GM12878 (cell line): ENCODE data around the gene ERVK3-1. TPM values are rescaled to one million over a fixed set of nuclear protein-coding genes. Genes with fewer than 3 reads are reported as not detected.

Source experiments
- BCL11A ChIP-seq: IDR thresholded peaks from 2 replicates; pipeline ENCODE4 v1.6.1; 2011; ENCODE audit warnings: low read depth, low read length
- BHLHE40 ChIP-seq, 2 experiments: fragments of 450-650 bp in 1 of 2; IDR thresholded peaks; 2 replicates each; pipeline ENCODE4 v1.6.1; 2011 to 2017; ENCODE audit warnings: low read depth in 2 of 2, borderline replicate concordance in 1 of 2, improper control_type of control experiment in 1 of 2, low read length in 1 of 2, mild to moderate bottlenecking in 1 of 2
- BMI1 ChIP-seq: fragments of 450-650 bp; IDR thresholded peaks from 2 replicates; pipeline ENCODE4 v1.6.1; 2016; ENCODE audit warnings: mild to moderate bottlenecking, moderate library complexity, borderline replicate concordance
- CBFB ChIP-seq: IDR thresholded peaks from 2 replicates; pipeline ENCODE4 v1.6.1; 2016; ENCODE audit warnings: antibody characterized with exemption, low read depth
- DPF2 ChIP-seq: fragments of 450-650 bp; IDR thresholded peaks from 2 replicates; pipeline ENCODE4 v1.6.1; 2017; ENCODE audit warnings: mild to moderate bottlenecking
- EGR1 ChIP-seq, 2 experiments: IDR thresholded peaks; 1 replicate in 1 of 2; 2 replicates in 1 of 2; pipeline ENCODE4 v1.6.1; 2011 to 2012; ENCODE audit warnings: low read depth in 2 of 2, low read length in 2 of 2, borderline replicate concordance in 1 of 2, mild to moderate bottlenecking in 1 of 2, moderate library complexity in 1 of 2
- EP300 ChIP-seq, 2 experiments: fragments of 150-350 bp in 1 of 2; IDR thresholded peaks; 2 replicates each; pipeline ENCODE4 v1.6.1; 2011 to 2012; ENCODE audit warnings: low read depth in 2 of 2, low read length in 2 of 2, borderline replicate concordance in 1 of 2, improper control_type of control experiment in 1 of 2, inconsistent platforms in 1 of 2; ENCODE audit not compliant: control insufficient read depth in 1 of 2
- FOXK2 ChIP-seq: fragments of 450-650 bp; IDR thresholded peaks from 2 replicates; pipeline ENCODE4 v1.6.1; 2017; ENCODE audit warnings: mild to moderate bottlenecking, moderate library complexity
- GABPA ChIP-seq: IDR thresholded peaks from 2 replicates; pipeline ENCODE4 v1.6.1; 2014; ENCODE audit warnings: antibody characterized with exemption, low read depth, mild to moderate bottlenecking, inconsistent platforms
- HDAC2 ChIP-seq: fragments of 200-600 bp; sonication (generic); IDR thresholded peaks from 2 replicates; pipeline ENCODE4 v1.6.1; 2017
- IKZF1 ChIP-seq: fragments of 450-650 bp; conservative IDR thresholded peaks from 2 replicates; pipeline ENCODE4 v1.6.1; 2017; ENCODE audit warnings: antibody characterized with exemption, mild to moderate bottlenecking
- KAT2A ChIP-seq: conservative IDR thresholded peaks from 2 replicates; pipeline ENCODE4 v1.6.1; 2011; ENCODE audit warnings: low read depth, low read length; ENCODE audit not compliant: control insufficient read depth
- MEF2B ChIP-seq: fragments of 450-650 bp; IDR thresholded peaks from 2 replicates; pipeline ENCODE4 v1.6.1; 2018; ENCODE audit warnings: mild to moderate bottlenecking, moderate library complexity; ENCODE audit not compliant: partially characterized antibody, poor library complexity, severe bottlenecking
- MYB ChIP-seq: fragments of 150-350 bp; IDR thresholded peaks from 2 replicates; pipeline ENCODE4 v1.6.1; 2014; ENCODE audit warnings: mild to moderate bottlenecking, low read depth, low read length, borderline replicate concordance
- MYC ChIP-seq: IDR thresholded peaks from 2 replicates; pipeline ENCODE4 v1.6.1; 2011; ENCODE audit warnings: mild to moderate bottlenecking, low read length, moderate library complexity, inconsistent platforms; ENCODE audit not compliant: insufficient read depth, insufficient replicate concordance, insufficient read length, severe bottlenecking
- NFXL1 ChIP-seq: fragments of 450-650 bp; IDR thresholded peaks from 2 replicates; pipeline ENCODE4 v1.6.1; 2017; ENCODE audit warnings: antibody characterized with exemption, mild to moderate bottlenecking, borderline replicate concordance
- NKRF ChIP-seq: fragments of 450-650 bp; conservative IDR thresholded peaks from 2 replicates; pipeline ENCODE4 v1.6.1; 2017; ENCODE audit warnings: mild to moderate bottlenecking, moderate library complexity
- PML ChIP-seq: IDR thresholded peaks from 2 replicates; pipeline ENCODE4 v1.6.1; 2012; ENCODE audit warnings: low read length, inconsistent platforms
- POLR2A ChIP-seq: IDR thresholded peaks from 2 replicates; pipeline ENCODE4 v1.6.1; 2011; ENCODE audit warnings: low read depth, mild to moderate bottlenecking, low read length
- RB1 ChIP-seq: fragments of 450-650 bp; formaldehyde crosslinking; IDR thresholded peaks from 2 replicates; pipeline ENCODE4 v1.6.1; 2017; ENCODE audit warnings: mild to moderate bottlenecking, borderline replicate concordance
- RBBP5 ChIP-seq: fragments of 200-600 bp; sonication (generic); conservative IDR thresholded peaks from 2 replicates; pipeline ENCODE4 v1.6.1; 2016
- RFX5 ChIP-seq: IDR thresholded peaks from 2 replicates; pipeline ENCODE4 v1.6.1; 2011; ENCODE audit warnings: low read depth, low read length, improper control_type of control experiment
- SIX5 ChIP-seq: IDR thresholded peaks from 2 replicates; pipeline ENCODE4 v1.6.1; 2011; ENCODE audit warnings: mild to moderate bottlenecking, low read depth, low read length, moderate library complexity; ENCODE audit not compliant: severe bottlenecking
- SREBF1 ChIP-seq: IDR thresholded peaks from 2 replicates; pipeline ENCODE4 v1.6.1; 2012; ENCODE audit warnings: mild to moderate bottlenecking, low read length
- STAT1 ChIP-seq: fragments of 450-650 bp; conservative IDR thresholded peaks from 2 replicates; pipeline ENCODE4 v1.6.1; 2014; ENCODE audit warnings: antibody characterized with exemption, mild to moderate bottlenecking
- TCF12 ChIP-seq: IDR thresholded peaks from 2 replicates; pipeline ENCODE4 v1.6.1; 2011; ENCODE audit warnings: low read depth, mild to moderate bottlenecking, low read length
- YBX1 ChIP-seq: fragments of 450-650 bp; IDR thresholded peaks from 2 replicates; pipeline ENCODE4 v1.6.1; 2016; ENCODE audit warnings: antibody characterized with exemption
- polyA plus RNA-seq, 11 experiments: library from polyadenylated mRNA; depleted of rRNA in 4 of 11; unstranded in 6 of 11; stranded (reverse) in 5 of 11; fragments of >200 nt; fragmentation: Nextera tagmentation in 4 of 11; fragmentation: Illumina TruSeq in 1 of 11; extraction: Ambion mirVana in 4 of 11; extraction: Trizol in 1 of 11; gene quantifications; 1 replicate in 1 of 11; 2 replicates in 10 of 11; pipeline versions ENCODE4 v1.2.1 to v1.2.3, GENCODE V29; 2011 to 2016; ENCODE audit warnings: inconsistent platforms in 2 of 11, missing spikeins in 2 of 11, low read depth in 1 of 11
- total RNA-seq, 4 experiments: library from RNA; depleted of rRNA in 3 of 4; stranded (reverse); fragments of >200 nt in 3 of 4; fragmentation: Illumina TruSeq in 1 of 4; extraction: Trizol in 1 of 4; gene quantifications; 2 replicates each; pipeline versions ENCODE4 v1.2.1 to v1.2.3, GENCODE V29; 2013 to 2021
- TF ChIP-seq, protein P1 (sequence below): IDR thresholded peaks from 2 replicates; pipeline ENCODE4 v1.6.1; 2011; ENCODE audit warnings: low read depth, mild to moderate bottlenecking, low read length, moderate library complexity, borderline replicate concordance; ENCODE audit errors: extremely low read depth

Gene ERVK3-1
- total and polyA plus RNA-seq, 10 of the 15 experiments (the other 5 are each of a cell fraction or from before 2014, with no cell fraction given) = 59.3 to 172 (median 95.8) TPM

DNA sequence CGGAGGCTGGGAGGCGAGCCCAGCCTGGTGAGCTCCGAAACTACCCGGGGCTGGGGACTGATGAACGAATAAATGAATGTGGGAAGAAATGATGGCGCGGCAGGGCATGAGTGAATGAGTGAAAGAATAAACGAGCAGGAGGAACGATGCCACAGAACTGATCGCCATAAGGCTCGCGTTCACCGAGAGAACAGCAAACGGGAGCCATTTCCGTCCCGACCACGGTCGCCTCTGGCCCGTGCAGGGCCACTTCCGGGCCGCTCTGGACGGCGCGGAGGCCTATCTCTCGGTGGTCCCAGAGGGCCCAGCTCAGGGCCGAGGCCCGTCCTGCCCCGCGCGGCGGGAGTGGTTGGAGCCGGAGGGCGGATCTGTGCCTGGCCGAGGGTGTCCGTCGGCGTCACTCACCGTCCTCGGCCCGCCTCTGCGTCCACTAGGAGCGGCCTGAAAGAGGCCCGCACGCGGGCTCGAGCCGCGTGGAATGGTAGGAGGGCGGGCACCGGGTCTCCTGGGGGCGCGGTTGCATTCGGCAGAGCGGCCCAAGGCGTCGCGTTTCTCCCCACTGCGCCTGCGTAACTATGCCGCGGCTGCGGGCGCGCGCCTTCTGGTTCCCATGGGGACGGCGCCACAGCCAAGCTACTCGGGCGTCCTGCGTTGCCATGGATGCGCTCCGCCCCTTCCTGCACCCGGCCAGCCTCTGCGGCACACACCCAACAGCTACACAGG, 57.3 kb downstream of the ERVK3-1 start, which contains the start of gene ZNF497 (continued):
- peak; percentile 91 for TF ChIP-seq GABPA
- 0 out of 2 replicates have a peak, but pooled peaks have one; percentile 9 for TF ChIP-seq MYB
- no peak for TF ChIP-seq DPF2
- no peak for TF ChIP-seq KAT2A
- peak; percentile 78 to 95; a peak in 3 of 4 replicates for TF ChIP-seq BHLHE40 (IDR thresholded peaks at IDR 0.05; ENCODE audit: borderline replicate concordance in 1 of 2, low read depth in 2 of 2, low read length in 1 of 2)
- peak; percentile 66; the same call in 1 of the 2 replicates for TF ChIP-seq FOXK2
- TF ChIP-seq RFX5 = no peak
- peak; percentile 78 for TF ChIP-seq POLR2A
- TF ChIP-seq, protein P1, sequence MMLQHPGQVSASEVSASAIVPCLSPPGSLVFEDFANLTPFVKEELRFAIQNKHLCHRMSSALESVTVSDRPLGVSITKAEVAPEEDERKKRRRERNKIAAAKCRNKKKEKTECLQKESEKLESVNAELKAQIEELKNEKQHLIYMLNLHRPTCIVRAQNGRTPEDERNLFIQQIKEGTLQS = no peak
- TF ChIP-seq EGR1 (IDR thresholded peaks at IDR 0.05; ENCODE audit: borderline replicate concordance in 1 of 2, low read depth in 2 of 2, low read length in 2 of 2) = peak in 1 of 2 experiments; percentile 59; a peak in 2 of 3 replicates
- peak; percentile 100 for TF ChIP-seq BMI1
- no peak for TF ChIP-seq BCL11A
- peak; percentile 9 for TF ChIP-seq TCF12
- TF ChIP-seq YBX1 = no peak
- TF ChIP-seq SREBF1 = no peak
- TF ChIP-seq SIX5 = peak; percentile 38
- peak; percentile 98 for TF ChIP-seq NKRF
- TF ChIP-seq CBFB = 0 out of 2 replicates have a peak, but pooled peaks have one; percentile 45
- TF ChIP-seq NFXL1 = no peak
- TF ChIP-seq PML = peak; percentile 63; the same call in 1 of the 2 replicates
- peak; percentile 89 for TF ChIP-seq MEF2B
- peak; percentile 91 for TF ChIP-seq IKZF1
- TF ChIP-seq EP300 (IDR thresholded peaks at IDR 0.05; ENCODE audit: borderline replicate concordance in 1 of 2, control insufficient read depth in 1 of 2, low read depth in 2 of 2, low read length in 2 of 2) = 0 out of 4 replicates have a peak, but pooled peaks of 1 of the 2 experiments have one; percentile 8
- TF ChIP-seq RB1 = peak; percentile 82
- TF ChIP-seq HDAC2 = no peak
- TF ChIP-seq STAT1 = peak; percentile 79; the same call in 1 of the 2 replicates
- no peak for TF ChIP-seq RBBP5
- peak; percentile 81 for TF ChIP-seq MYC
